ENCODE data around the gene CXXC4.

CXXC4 gene

DNA sequence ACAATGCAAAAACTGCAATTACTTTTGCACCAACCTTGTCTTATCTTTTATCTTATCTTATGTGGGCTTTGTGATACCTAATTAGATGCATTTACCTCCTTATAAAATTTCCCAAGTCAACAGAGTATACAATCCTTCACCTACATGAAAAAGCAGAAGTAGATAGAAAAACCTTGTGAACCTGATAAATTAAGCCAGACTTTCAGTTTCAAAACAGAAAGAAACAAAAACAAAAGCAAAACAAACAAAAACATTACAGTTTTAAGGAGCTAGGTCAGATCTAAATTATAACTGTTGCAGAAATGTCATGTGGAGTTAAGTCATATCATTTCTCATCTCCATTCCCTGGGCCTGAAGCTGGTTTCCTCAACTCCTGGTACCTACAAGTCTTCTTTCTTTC lies 24.9 kb upstream of the CXXC4 start:
- TF ChIP-seq, protein P1, sequence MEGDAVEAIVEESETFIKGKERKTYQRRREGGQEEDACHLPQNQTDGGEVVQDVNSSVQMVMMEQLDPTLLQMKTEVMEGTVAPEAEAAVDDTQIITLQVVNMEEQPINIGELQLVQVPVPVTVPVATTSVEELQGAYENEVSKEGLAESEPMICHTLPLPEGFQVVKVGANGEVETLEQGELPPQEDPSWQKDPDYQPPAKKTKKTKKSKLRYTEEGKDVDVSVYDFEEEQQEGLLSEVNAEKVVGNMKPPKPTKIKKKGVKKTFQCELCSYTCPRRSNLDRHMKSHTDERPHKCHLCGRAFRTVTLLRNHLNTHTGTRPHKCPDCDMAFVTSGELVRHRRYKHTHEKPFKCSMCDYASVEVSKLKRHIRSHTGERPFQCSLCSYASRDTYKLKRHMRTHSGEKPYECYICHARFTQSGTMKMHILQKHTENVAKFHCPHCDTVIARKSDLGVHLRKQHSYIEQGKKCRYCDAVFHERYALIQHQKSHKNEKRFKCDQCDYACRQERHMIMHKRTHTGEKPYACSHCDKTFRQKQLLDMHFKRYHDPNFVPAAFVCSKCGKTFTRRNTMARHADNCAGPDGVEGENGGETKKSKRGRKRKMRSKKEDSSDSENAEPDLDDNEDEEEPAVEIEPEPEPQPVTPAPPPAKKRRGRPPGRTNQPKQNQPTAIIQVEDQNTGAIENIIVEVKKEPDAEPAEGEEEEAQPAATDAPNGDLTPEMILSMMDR (conservative IDR thresholded peaks at IDR 0.05; ENCODE audit: low read depth, low read length), result no peak
- no peak for DNase-seq (ENCODE audit: low read depth)
- H3K4me3 ChIP-seq (ENCODE audit: low read depth, low read length), result no peak overlapping the region

DNA sequence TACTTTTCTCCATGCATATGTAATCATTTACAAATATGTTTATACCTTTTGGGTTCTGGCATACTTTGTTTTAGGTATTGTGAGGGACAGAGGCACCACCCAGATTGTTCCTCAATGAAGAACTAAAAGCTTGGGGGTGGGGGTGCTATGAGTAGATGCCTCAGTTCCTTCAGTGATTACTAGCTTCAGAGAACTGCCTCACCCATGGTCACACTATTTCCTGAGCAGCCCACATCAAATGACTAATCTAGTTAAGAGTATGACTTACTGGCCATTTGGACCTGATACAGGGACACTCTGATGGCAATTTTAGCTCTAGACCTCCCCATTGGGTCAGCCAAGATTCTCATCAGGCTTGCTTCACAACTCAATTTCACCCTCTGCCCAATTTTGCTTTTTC lies 22.2 kb upstream of the CXXC4 start:
- TF ChIP-seq, protein P1 (conservative IDR thresholded peaks at IDR 0.05; ENCODE audit: low read depth, low read length), result no peak
- no peak overlapping the region for H3K4me3 ChIP-seq (ENCODE audit: low read depth, low read length)
- no peak for DNase-seq (ENCODE audit: low read depth)

DNA sequence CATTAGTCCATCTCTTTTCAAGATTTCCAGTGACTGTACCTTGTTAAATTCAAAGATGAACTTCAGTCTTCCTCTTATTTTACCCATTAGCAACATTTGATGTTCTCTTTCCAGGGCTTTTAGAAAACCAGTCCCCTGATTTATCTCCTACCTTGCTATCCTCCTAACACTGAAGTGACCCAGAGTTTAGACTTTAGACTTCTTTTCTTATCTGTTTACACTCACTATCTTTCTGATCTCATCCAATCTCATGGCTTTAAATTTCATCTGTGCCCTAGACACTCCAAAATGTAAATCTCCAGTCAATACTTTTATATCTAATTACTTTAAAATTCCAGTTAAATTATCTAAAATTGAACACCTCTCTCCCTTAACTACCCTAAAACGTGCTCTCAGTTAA lies 13.5 kb upstream of the CXXC4 start:
- H3K4me3 ChIP-seq (ENCODE audit: low read depth, low read length), result no peak overlapping the region
- TF ChIP-seq, protein P1 (conservative IDR thresholded peaks at IDR 0.05; ENCODE audit: low read depth, low read length), result no peak
- no peak for DNase-seq (ENCODE audit: low read depth)

DNA sequence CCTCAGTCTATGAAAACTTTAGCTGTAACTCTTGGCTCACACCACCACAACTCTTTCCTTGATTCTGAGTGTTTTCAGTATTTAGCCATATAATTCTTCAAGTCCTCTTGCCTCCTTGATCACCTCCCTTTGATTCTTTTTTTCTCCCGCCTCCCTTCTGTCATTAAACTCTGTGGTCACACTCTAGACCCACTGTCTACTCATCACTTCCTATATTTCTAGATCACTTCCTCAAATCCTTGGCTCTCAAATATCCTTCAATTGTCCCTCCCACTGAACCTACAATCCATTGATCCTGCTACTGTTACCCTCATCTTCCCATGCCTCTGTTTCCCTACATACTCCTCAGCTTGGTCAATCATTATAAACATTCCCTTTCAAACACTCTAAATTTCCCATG lies 12.4 kb upstream of the CXXC4 start:
- H3K4me3 ChIP-seq (ENCODE audit: low read depth, low read length), result no peak overlapping the region
- TF ChIP-seq, protein P1 (conservative IDR thresholded peaks at IDR 0.05; ENCODE audit: low read depth, low read length), result no peak
- no peak for DNase-seq (ENCODE audit: low read depth)

DNA sequence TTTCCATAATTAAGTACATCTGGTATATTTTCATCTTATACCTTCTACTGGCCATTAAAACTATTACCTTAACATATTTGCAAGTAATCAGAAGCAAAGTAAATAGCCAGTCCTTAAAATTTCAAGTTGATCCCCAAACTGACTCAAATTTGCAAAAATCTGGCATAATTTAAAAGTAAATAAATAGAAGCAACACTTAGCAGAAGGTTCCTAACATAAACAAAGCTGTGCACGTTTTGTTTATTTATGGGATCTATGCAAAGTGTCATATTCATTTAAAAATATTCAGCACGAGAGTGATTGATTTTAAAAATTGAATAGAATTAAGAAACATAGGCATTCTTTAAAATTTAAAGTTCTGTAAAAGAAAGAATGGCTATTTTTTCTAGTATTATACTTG lies 9.8 kb upstream of the CXXC4 start:
- TF ChIP-seq, protein P1 (conservative IDR thresholded peaks at IDR 0.05; ENCODE audit: low read depth, low read length), result no peak
- no peak overlapping the region for H3K4me3 ChIP-seq (ENCODE audit: low read depth, low read length)
- no peak for DNase-seq (ENCODE audit: low read depth)

DNA sequence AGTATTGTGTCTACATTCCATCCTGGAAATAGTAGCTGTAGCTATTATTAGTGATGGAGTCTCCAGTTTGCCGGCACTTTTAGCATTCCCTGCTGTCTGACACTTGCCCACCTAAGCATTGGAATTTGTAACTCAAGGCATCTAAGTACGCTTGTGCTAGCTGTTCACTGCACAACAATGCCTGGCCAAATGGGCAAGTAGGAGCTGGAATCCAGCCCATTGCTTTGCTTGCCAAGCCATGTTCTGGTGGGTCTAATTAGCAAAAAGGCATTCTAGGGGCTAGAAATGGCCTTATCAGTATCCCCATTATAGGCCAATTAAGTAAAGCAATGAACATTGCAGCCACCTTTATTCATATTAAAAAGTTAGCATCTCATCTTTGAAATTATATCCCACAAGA lies 7.8 kb upstream of the CXXC4 start:
- TF ChIP-seq, protein P1 (conservative IDR thresholded peaks at IDR 0.05; ENCODE audit: low read depth, low read length), result no peak
- no peak overlapping the region for H3K4me3 ChIP-seq (ENCODE audit: low read depth, low read length)
- no peak for DNase-seq (ENCODE audit: low read depth)

DNA sequence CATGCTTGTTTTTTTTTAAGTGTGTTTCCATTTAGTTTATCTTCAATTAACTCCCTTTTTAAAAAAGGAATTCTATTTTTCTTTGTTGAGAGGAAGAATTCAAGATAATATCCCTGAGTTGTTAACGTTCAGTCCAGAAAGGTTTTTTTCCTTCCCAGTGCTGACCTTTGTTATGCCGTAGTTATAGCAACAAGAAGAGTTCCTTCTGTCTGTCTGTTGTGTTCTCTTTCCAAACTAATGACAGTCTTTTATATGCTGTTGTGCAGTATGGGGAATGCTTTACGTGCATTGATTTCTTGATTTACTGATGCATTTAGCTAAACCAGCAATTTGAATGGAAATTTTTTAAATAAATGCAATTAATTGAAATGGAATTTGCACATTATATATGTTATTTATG lies 6.6 kb upstream of the CXXC4 start:
- TF ChIP-seq, protein P1 (conservative IDR thresholded peaks at IDR 0.05; ENCODE audit: low read depth, low read length), result no peak
- no peak overlapping the region for H3K4me3 ChIP-seq (ENCODE audit: low read depth, low read length)
- DNase-seq (ENCODE audit: low read depth), result no peak

All from choroid plexus epithelial cell (primary cell).